Hematopoietic multipotent progenitor cell (in vitro differentiated cells): ENCODE measurements around the gene PHACTR1. TPM values are rescaled to one million over a fixed set of nuclear protein-coding genes. Genes with fewer than 3 reads are reported as not detected.

ENCODE experiments used
- DNase-seq, 3 donors: peaks; one replicate each; pipeline ENCODE4 v3.0.0-alpha.2; 2011 to 2015; ENCODE audit warnings: low read depth in 2 of 3, low spot score in 2 of 3
- total RNA-seq: library from RNA; depleted of rRNA; stranded (reverse); fragments of >200 nt; gene quantifications from one replicate; pipeline ENCODE4 v1.2.3, GENCODE V29; 2012

Gene PHACTR1
- total RNA-seq, 1 donor: 34.2 TPM

- DNase-seq: peak in 1 of 3 donors; percentile 51
Observed at GRCh38 chr6:13012977-13013680, 296.6 kb downstream of the PHACTR1 start.

- DNase-seq: peak in 1 of 3 donors; percentile 41
Observed at GRCh38 chr6:13013681-13014503, 297.3 kb downstream of the PHACTR1 start.

GRCh38 chr6:13014504-13015378, 298.2 kb downstream of the PHACTR1 start:
- DNase-seq: no peak

GRCh38 chr6:13015379-13015681, 298.8 kb downstream of the PHACTR1 start:
- DNase-seq: no peak

GRCh38 chr6:13024616-13025015, 308.0 kb downstream of the PHACTR1 start:
- no peak for DNase-seq

GRCh38 chr6:13025893-13026499, 309.4 kb downstream of the PHACTR1 start:
- DNase-seq: no peak

- DNase-seq: peak in 1 of 3 donors; percentile 49
Observed at GRCh38 chr6:13026557-13026956, 310.0 kb downstream of the PHACTR1 start.

- peak in 1 of 3 donors; percentile 46 for DNase-seq
Observed at GRCh38 chr6:13027207-13027606, 310.6 kb downstream of the PHACTR1 start.

- no peak for DNase-seq
Observed at GRCh38 chr6:13030396-13030795, 313.8 kb downstream of the PHACTR1 start.

GRCh38 chr6:13032566-13032965, 316.0 kb downstream of the PHACTR1 start:
- DNase-seq: peak in 1 of 3 donors; percentile 47

GRCh38 chr6:13033145-13033544, 316.6 kb downstream of the PHACTR1 start:
- DNase-seq: no peak

- DNase-seq: peak in 1 of 3 donors; percentile 78
Observed at GRCh38 chr6:13034316-13034715, 317.7 kb downstream of the PHACTR1 start.

GRCh38 chr6:13035606-13036005, 319.0 kb downstream of the PHACTR1 start:
- no peak for DNase-seq

- DNase-seq: peak in 1 of 3 donors; percentile 27
Observed at GRCh38 chr6:13038315-13038714, 321.7 kb downstream of the PHACTR1 start.

- no peak for DNase-seq
Observed at GRCh38 chr6:13038741-13039190, 322.2 kb downstream of the PHACTR1 start.

- peak in 2 of 3 donors; percentile 67 for DNase-seq
Observed at GRCh38 chr6:13044390-13044789, 327.8 kb downstream of the PHACTR1 start.

GRCh38 chr6:13044896-13045295, 328.3 kb downstream of the PHACTR1 start:
- DNase-seq: no peak

- no peak for DNase-seq
Observed at GRCh38 chr6:13045676-13046075, 329.1 kb downstream of the PHACTR1 start.

GRCh38 chr6:13046084-13046483, 329.5 kb downstream of the PHACTR1 start:
- DNase-seq: no peak

GRCh38 chr6:13048113-13048512, 331.5 kb downstream of the PHACTR1 start:
- no peak for DNase-seq
